KOPT-K1 (cell line): ENCODE results near the gene GET3.

Experiments used
- H3K27ac ChIP-seq: fragments of 200-600 bp; sonication (generic); 2 replicates; pipeline ENCODE4 v1.5.1; 2016; ENCODE audit warnings: antibody characterized with exemption, mild to moderate bottlenecking, low read depth, low read length; ENCODE audit not compliant: poor library complexity, severe bottlenecking
- H3K36me3 ChIP-seq: fragments of 200-600 bp; sonication (generic); 2 replicates; pipeline ENCODE4 v1.5.1; 2017; ENCODE audit warnings: antibody characterized with exemption, mild to moderate bottlenecking, low read length, moderate library complexity; ENCODE audit not compliant: insufficient read depth
- H3K9me3 ChIP-seq: fragments of 200-600 bp; sonication (generic); 2 replicates; pipeline ENCODE4 v1.5.1; 2017; ENCODE audit warnings: antibody characterized with exemption, low read length, mild to moderate bottlenecking; ENCODE audit not compliant: insufficient read depth, poor library complexity, severe bottlenecking

GET3 gene

GRCh38 chr19:12778017-12778904 lies 41.0 kb downstream of the GET3 start:
- H3K27ac ChIP-seq = peak overlapping the region; percentile 82
- H3K36me3 ChIP-seq = no peaks in the 10 kb centered on the region
- no peaks in the 10 kb centered on the region for H3K9me3 ChIP-seq

- Histone ChIP-seq H3K9me3 (no peaks in the 10 kb centered on the region), H3K36me3 (no peaks in the 10 kb centered on the region), H3K27ac (peak overlapping the region; percentile 82)
Measured at GRCh38 chr19:12778905-12779161, 41.5 kb downstream of the GET3 start.

DNA sequence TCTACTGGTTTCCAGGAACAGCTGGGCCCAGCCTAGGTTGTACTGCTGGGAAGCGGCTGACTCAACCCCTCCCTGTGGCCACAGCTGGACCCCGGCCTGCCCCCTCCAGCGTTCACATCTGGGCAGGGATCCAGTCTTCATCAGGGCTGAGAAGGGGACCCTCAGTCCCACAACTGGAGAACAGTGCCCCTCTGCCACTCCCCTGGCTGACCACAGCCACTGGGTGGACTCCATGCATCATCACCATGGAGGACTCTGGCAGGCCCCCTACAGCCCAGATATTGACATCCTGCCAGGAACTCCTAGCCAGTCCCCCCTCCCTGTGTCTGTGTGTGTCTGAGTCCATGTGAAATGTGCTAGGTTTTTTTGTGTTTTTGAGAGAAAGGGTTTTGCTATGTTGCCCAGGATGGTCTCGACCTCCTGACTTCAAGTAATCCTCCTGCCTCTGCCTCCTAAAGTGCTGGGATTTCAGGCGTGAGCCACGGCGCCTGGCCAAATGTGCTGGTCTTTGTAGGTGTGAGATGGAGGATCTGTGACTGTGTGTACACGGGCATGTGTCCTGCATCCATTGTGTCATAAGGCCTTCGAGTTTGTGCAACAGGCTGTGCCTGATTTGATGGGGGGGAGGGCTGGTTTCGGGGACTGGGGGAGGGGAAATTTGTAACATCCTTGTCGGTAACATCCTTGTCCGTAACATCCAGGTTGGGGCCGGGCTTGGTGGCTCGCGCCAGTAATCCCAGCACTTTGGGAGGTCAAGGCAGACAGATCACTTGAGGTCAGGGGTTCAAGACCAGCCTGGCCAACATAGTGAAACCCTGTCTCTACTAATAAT lies 42.1 kb downstream of the GET3 start:
- Histone ChIP-seq H3K36me3 (no peaks in the 10 kb centered on the region), H3K27ac (peak overlapping the region; percentile 82), H3K9me3 (no peaks in the 10 kb centered on the region)

GRCh38 chr19:12782174-12782423 lies 44.8 kb downstream of the GET3 start:
- H3K27ac ChIP-seq = peak overlapping the region; percentile 99
- H3K36me3 ChIP-seq = no peaks in the 10 kb centered on the region
- no peaks in the 10 kb centered on the region for H3K9me3 ChIP-seq

DNA sequence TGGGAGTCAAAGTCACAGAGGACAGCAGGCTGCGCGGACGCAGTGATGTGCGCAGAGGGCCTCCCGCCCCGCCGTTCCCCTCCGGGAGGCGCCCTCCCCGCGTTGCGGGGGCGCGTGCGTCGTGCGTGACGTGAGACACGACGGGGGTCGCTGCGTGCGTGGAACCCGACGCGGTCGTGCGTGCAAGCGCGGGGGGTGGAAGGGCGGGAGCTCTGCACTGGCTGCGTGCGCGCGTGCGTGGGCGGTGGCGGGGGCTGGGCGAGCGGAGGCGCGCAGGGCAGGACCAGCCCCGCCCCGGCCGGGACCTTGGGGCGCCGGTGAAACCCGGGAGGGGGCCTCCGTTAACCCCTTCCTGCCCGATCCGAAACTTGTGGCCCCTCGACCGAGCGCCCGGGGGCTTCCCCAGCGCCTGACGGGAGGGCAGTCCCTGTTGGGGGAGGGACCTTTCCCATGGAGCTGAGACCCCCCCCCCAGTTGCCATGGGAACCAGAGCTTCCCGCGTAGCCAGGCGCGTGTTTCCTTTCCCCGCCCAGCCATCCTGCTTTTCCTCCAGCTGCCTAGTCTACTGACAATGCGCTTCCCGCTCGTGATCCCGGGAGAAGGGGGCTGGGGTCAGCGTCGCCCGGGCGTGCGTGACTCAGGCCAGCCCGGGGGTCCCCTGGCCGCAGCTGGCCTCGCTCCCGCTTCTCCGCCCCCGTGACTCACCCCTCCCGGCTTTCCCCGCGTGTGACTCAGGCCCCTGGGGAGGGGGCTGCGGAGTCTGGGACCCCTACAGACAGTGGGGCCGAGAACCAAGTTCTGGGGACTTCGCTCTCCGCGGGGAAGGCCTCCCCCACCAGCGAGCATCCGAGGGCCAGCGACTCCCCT lies 45.4 kb downstream of the GET3 start:
- H3K9me3 ChIP-seq = no peaks in the 10 kb centered on the region
- no peaks in the 10 kb centered on the region for H3K36me3 ChIP-seq
- peak overlapping the region; percentile 99 for H3K27ac ChIP-seq

GRCh38 chr19:12783291-12783848 lies 46.1 kb downstream of the GET3 start:
- Histone ChIP-seq H3K27ac (peak overlapping the region; percentile 99), H3K36me3 (no peaks in the 10 kb centered on the region), H3K9me3 (no peaks in the 10 kb centered on the region)

DNA sequence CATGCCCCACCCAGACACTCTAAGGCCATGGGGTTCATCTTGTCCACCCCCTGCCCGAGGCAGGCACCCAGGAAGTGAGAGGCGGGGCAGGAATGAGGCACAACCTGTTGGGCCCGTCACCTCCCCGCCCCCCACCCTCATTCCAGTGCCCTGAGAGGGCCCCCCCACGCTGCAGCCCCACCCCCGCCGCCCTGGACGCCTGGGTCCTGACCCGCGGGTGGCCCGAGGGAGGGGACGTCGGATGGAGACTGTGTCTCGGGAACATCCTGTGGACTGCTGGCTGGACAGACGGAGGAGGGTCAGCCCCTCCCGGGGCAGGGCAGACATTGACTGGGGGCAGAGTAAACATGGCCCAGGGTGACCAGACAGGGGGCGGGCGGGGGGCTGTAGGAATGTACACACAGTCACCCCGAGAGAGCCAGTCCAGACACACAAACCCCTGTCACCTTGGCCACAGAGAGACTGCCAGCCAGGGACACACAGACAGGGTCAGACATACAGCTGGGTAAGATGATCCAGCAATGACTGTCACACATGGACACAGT lies 46.6 kb downstream of the GET3 start:
- Histone ChIP-seq H3K36me3 (no peaks in the 10 kb centered on the region), H3K27ac (peak overlapping the region; percentile 99), H3K9me3 (no peaks in the 10 kb centered on the region)

DNA sequence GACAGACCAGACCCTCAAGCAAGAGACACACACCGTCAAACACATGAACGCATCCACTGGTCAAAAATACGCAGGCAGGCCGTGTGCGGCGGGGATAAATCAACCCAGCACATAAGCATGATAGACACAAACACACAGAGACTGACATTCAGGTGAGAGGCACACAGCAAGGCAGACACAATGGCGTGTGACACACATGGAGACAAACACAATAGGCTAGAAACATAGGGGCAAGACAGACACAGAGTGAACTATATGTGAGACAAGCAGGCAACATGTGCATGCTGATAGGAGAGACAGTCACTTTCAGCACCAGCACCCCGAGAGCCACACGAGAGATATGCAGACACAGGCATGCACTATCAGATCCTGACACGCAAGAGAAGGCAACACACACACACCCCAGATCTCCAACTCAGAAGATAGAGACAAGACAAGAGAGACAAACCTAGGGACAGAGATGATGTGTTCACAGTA lies 47.1 kb downstream of the GET3 start:
- no peaks in the 10 kb centered on the region for H3K9me3 ChIP-seq
- H3K27ac ChIP-seq = peak overlapping the region; percentile 99
- H3K36me3 ChIP-seq = no peaks in the 10 kb centered on the region

DNA sequence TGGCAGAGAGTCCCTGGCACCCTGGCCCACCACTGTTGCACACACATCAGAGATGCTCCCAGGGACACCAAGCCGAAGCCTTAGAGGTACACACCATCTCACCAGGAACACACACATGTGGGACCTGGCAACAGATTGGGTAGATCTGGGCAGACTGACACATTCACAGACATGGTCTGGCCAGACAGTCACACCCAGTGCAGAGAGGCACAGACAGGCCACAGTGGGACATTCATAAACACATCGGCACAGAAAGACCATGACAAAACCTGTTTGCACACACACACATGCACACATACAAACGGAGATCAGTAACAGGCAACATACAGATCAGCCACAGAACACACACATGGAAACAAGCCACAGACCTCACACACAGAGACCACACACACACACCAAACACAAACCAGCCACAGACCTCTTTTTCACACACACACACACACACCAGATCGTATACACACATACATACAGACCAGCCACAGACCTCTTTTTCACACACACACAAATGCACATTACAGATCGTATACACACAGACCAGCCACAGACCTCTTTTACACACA lies 47.7 kb downstream of the GET3 start:
- Histone ChIP-seq H3K9me3 (no peaks in the 10 kb centered on the region), H3K36me3 (no peaks in the 10 kb centered on the region), H3K27ac (peak overlapping the region; percentile 99)

GRCh38 chr19:12785431-12786031 lies 48.2 kb downstream of the GET3 start:
- Histone ChIP-seq H3K27ac (peak overlapping the region; percentile 99), H3K9me3 (no peaks in the 10 kb centered on the region), H3K36me3 (no peaks in the 10 kb centered on the region)

DNA sequence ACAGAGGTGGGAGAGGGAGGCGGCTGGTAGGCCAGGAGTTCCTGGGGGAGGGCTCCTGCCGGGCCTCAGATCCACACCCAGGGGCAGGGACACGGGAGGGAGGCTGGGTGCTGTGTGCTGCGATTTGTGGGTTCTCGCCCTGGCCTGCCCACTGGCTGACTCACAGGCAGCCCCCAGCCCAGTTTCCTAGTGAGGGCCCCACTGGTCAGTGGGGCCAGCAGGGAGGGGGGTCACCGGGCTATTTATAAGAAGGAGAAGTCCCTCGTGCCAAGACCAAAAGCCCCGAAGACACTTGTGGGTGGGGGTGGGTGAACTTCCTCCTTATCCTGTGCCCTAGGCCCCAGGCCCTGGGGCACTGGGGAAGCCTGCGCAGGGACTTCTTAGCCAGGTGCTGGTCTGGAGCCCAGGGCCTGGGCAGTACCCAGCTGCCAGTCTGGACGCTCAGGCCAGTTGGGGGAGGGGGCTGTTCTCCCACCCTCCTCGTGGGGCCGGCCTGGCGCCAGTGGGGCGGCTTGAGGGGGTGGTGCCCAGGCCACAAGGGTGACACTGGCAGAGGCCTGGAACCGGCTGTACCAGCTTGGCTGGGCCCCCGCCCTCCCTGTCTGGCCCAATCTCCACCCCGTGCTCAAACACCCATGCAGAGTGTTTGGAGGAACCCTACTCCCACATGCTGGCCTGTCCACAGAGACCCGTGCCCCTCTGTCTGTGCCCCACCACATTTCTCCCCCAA lies 49.0 kb downstream of the GET3 start:
- Histone ChIP-seq H3K27ac (peak overlapping the region; percentile 99), H3K9me3 (no peaks in the 10 kb centered on the region), H3K36me3 (no peaks in the 10 kb centered on the region)

DNA sequence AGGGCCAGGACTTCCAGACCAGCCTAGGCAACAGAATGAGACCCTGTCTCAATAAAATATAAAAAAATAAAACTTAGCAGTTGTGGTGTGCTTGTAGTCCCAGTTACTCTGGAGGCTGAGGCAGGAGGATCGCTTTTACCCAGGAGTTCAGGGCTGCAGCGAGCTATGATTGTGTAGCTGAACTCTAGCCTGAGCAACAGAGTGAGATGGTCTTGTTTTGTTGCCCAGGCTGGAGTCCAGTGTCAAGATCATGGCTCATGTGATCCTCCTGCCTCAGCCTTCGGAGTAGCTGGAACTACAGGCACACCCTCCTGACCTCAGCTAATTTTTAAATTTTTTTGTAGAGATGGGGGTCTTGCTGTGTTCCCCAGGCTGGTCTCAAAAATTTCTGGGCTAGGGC lies 49.7 kb downstream of the GET3 start:
- Histone ChIP-seq H3K36me3 (no peaks in the 10 kb centered on the region), H3K27ac (peak overlapping the region; percentile 99), H3K9me3 (no peaks in the 10 kb centered on the region)

DNA sequence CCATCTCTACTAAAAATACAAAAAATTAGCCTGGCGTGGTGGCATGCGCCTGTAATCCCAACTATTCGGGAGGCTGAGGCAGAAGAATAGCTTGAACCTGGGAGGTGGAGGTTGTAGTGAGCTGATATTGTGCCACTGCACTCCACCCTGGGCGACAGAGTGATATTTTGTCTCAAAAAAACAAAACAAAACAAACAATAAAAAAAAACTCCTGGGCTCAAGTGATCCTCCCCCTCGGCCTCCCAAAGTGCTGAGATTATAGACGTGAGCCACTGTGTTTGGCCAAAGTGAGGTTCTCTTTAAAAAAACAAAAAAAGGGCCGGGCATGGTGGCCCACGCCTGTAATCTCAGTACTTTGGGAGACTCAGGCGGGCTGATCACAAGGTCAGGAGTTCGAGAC lies 50.2 kb downstream of the GET3 start:
- no peaks in the 10 kb centered on the region for H3K36me3 ChIP-seq
- H3K27ac ChIP-seq = no peak overlapping the region
- no peaks in the 10 kb centered on the region for H3K9me3 ChIP-seq
